OCI-LY3 (cell line): Measurements from ENCODE around the gene C9orf72.

Experiments
- H2AFZ ChIP-seq: fragments of 200-600, 300-600 bp; shearing (Covaris generic); 2 replicates; pipeline ENCODE4 v1.6.0; 2014; ENCODE audit warnings: antibody characterized with exemption, low read depth, low read length
- H3K27ac ChIP-seq: fragments of 200-600, 300-600 bp; sonication (generic); 2 replicates; pipeline ENCODE4 v1.5.1; 2014; ENCODE audit warnings: mild to moderate bottlenecking, low read length, moderate library complexity, mixed read lengths
- H3K27me3 ChIP-seq: fragments of 200-600, 300-600 bp; sonication (generic); 2 replicates; pipeline ENCODE4 v1.6.1; 2014; ENCODE audit warnings: low read depth, low read length, mixed read lengths
- H3K36me3 ChIP-seq: fragments of 200-600, 300-600 bp; sonication (generic); replicated peaks from 2 replicates; pipeline ENCODE3; 2014; ENCODE audit warnings: low read depth, low read length, mixed read lengths
- H3K4me1 ChIP-seq: fragments of 300-600, 200-600 bp; sonication (generic); 2 replicates; pipeline ENCODE4 v1.6.1; 2014; ENCODE audit warnings: low read length, mixed read lengths
- H3K4me2 ChIP-seq: fragments of 200-600, 300-600 bp; sonication (generic); 2 replicates; pipeline ENCODE4 v1.6.1; 2014; ENCODE audit warnings: low read length, mixed read lengths
- H3K4me3 ChIP-seq: fragments of 300-600, 200-600 bp; sonication (generic); 2 replicates; pipeline ENCODE4 v1.5.1; 2014; ENCODE audit warnings: antibody characterized with exemption, mild to moderate bottlenecking, low read length, moderate library complexity
- H3K79me2 ChIP-seq: fragments of 300-600, 200-600 bp; shearing (Covaris generic); 2 replicates; pipeline ENCODE4 v1.6.1; 2014; ENCODE audit warnings: mild to moderate bottlenecking, low read length, mixed read lengths
- H3K9ac ChIP-seq: fragments of 300-600, 200-600 bp; shearing (Covaris generic); 2 replicates; pipeline ENCODE4 v1.6.0; 2014; ENCODE audit warnings: mild to moderate bottlenecking, low read length, moderate library complexity
- H3K9me3 ChIP-seq: fragments of 200-600, 300-600 bp; shearing (Covaris generic); 2 replicates; pipeline ENCODE4 v1.6.1; 2014; ENCODE audit warnings: low read length, mixed read lengths; ENCODE audit not compliant: insufficient read depth
- H4K20me1 ChIP-seq: fragments of 200-600, 300-600 bp; sonication (generic); 2 replicates; pipeline ENCODE4 v1.6.1; 2016; ENCODE audit warnings: low read length, mixed read lengths; ENCODE audit not compliant: insufficient read depth
- EZH2phosphoT487 ChIP-seq: fragments of 200-600 bp; shearing (Covaris generic); IDR thresholded peaks from 2 replicates; pipeline ENCODE4 v1.6.1; 2018; ENCODE audit warnings: antibody characterized with exemption, mixed run types, low read depth
- TF ChIP-seq, protein P1 (sequence below): fragments of 200-600, 300-600 bp; sonication (generic); IDR thresholded peaks from 2 replicates; pipeline ENCODE4 v1.5.1; 2014; ENCODE audit warnings: antibody characterized with exemption, low read length, low read depth

Gene C9orf72, protein sequence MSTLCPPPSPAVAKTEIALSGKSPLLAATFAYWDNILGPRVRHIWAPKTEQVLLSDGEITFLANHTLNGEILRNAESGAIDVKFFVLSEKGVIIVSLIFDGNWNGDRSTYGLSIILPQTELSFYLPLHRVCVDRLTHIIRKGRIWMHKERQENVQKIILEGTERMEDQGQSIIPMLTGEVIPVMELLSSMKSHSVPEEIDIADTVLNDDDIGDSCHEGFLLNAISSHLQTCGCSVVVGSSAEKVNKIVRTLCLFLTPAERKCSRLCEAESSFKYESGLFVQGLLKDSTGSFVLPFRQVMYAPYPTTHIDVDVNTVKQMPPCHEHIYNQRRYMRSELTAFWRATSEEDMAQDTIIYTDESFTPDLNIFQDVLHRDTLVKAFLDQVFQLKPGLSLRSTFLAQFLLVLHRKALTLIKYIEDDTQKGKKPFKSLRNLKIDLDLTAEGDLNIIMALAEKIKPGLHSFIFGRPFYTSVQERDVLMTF

DNA sequence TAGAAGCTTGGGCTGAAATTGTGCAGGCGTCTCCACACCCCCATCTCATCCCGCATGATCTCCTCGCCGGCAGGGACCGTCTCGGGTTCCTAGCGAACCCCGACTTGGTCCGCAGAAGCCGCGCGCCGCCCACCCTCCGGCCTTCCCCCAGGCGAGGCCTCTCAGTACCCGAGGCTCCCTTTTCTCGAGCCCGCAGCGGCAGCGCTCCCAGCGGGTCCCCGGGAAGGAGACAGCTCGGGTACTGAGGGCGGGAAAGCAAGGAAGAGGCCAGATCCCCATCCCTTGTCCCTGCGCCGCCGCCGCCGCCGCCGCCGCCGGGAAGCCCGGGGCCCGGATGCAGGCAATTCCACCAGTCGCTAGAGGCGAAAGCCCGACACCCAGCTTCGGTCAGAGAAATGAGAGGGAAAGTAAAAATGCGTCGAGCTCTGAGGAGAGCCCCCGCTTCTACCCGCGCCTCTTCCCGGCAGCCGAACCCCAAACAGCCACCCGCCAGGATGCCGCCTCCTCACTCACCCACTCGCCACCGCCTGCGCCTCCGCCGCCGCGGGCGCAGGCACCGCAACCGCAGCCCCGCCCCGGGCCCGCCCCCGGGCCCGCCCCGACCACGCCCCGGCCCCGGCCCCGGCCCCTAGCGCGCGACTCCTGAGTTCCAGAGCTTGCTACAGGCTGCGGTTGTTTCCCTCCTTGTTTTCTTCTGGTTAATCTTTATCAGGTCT is at the start of gene C9orf72:
C9orf72 (minus strand) TSS at position 564 of the 716 bp plus-strand sequence. CDS start 6,361 bp downstream, outside the sequence.
- H3K27me3 ChIP-seq = no peaks in the 10 kb centered on the region
- peak within 1 kb of the TSS; percentile 75 for H3K27ac ChIP-seq
- TF ChIP-seq, protein P1, sequence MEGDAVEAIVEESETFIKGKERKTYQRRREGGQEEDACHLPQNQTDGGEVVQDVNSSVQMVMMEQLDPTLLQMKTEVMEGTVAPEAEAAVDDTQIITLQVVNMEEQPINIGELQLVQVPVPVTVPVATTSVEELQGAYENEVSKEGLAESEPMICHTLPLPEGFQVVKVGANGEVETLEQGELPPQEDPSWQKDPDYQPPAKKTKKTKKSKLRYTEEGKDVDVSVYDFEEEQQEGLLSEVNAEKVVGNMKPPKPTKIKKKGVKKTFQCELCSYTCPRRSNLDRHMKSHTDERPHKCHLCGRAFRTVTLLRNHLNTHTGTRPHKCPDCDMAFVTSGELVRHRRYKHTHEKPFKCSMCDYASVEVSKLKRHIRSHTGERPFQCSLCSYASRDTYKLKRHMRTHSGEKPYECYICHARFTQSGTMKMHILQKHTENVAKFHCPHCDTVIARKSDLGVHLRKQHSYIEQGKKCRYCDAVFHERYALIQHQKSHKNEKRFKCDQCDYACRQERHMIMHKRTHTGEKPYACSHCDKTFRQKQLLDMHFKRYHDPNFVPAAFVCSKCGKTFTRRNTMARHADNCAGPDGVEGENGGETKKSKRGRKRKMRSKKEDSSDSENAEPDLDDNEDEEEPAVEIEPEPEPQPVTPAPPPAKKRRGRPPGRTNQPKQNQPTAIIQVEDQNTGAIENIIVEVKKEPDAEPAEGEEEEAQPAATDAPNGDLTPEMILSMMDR = no peak
- no peak for TF ChIP-seq EZH2phosphoT487
- peaks cover 14% of the 10 kb centered on the region for H3K4me1 ChIP-seq
- peak within 1 kb of the TSS; percentile 97 for H3K4me3 ChIP-seq
- H3K79me2 ChIP-seq = peaks cover 16% of the 10 kb centered on the region
- peak within 1 kb of the TSS; percentile 89 for H3K4me2 ChIP-seq
- no peaks in the 10 kb centered on the region for H4K20me1 ChIP-seq
- peak within 1 kb of the TSS; percentile 78 for H3K9ac ChIP-seq
- H3K36me3 ChIP-seq = no peaks in the 10 kb centered on the region
- H3K9me3 ChIP-seq = no peaks in the 10 kb centered on the region
- peak within 1 kb of the TSS; percentile 91 for H2AFZ ChIP-seq

DNA sequence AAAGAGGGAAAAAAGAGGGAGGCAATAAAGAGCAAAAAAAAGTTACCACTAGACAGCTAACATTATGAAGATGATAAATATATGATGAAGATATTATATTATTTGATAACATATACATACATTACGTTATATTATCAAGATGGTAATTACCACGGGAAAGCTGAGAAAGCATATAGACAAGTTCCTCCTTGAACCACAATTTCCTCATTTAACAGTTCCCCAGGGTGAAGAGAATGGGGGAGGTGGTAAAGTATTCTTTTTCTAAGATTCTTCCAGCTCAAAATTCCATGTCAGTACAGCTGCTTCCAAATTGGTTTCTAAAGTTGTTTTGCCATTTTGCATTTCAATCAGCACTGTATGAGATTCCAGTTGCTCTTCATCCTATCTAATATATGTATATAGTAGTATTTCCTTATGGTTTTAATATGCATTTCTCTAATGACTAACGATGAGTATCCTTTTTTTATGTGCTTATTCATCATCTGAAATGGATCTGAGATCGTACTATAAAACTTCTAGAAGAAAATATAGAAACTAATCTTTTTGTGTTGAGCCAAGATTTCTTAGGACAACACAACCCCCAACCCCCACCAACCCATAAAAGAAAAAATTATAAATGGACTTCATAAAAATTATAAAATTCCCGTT is 49.5 kb upstream of the C9orf72 start:
- Histone ChIP-seq H3K9me3 (no peaks in the 10 kb centered on the region), H4K20me1 (no peaks in the 10 kb centered on the region), H3K4me3 (no peak overlapping the region), H3K4me1 (no peaks in the 10 kb centered on the region), H3K27ac (no peak overlapping the region), H3K9ac (no peak overlapping the region), H3K27me3 (no peaks in the 10 kb centered on the region), H2AFZ (no peak overlapping the region), H3K36me3 (no peaks in the 10 kb centered on the region), H3K4me2 (no peak overlapping the region), H3K79me2 (no peaks in the 10 kb centered on the region)
- TF ChIP-seq, protein P1 = no peak
- no peak for TF ChIP-seq EZH2phosphoT487

DNA sequence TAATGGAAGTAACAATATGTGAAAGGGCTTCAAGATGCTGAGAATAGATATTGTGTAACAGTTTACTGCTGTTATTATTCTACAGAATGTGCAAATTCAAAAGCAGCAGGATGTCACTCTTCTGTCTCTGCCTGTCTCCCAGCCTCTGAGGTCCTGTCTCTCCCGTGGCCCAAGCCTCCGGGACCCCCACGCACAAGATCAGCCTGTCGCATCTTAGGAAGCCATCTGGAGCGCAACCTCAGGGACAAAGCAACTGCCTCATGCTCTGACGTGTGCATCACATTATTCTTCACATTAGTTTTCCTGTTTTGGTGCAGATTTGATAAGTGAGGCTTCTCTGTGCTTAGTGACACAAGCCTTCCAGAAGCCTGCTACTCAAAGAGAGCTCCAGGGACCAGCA is 46.5 kb upstream of the C9orf72 start:
- H3K9ac ChIP-seq = no peak overlapping the region
- H3K27ac ChIP-seq = no peak overlapping the region
- H3K79me2 ChIP-seq = no peaks in the 10 kb centered on the region
- no peak overlapping the region for H3K4me2 ChIP-seq
- TF ChIP-seq, protein P1 = no peak
- TF ChIP-seq EZH2phosphoT487 = no peak
- H3K9me3 ChIP-seq = no peaks in the 10 kb centered on the region
- no peaks in the 10 kb centered on the region for H4K20me1 ChIP-seq
- no peaks in the 10 kb centered on the region for H3K4me1 ChIP-seq
- H2AFZ ChIP-seq = no peak overlapping the region
- no peaks in the 10 kb centered on the region for H3K27me3 ChIP-seq
- no peaks in the 10 kb centered on the region for H3K36me3 ChIP-seq
- no peak overlapping the region for H3K4me3 ChIP-seq

DNA sequence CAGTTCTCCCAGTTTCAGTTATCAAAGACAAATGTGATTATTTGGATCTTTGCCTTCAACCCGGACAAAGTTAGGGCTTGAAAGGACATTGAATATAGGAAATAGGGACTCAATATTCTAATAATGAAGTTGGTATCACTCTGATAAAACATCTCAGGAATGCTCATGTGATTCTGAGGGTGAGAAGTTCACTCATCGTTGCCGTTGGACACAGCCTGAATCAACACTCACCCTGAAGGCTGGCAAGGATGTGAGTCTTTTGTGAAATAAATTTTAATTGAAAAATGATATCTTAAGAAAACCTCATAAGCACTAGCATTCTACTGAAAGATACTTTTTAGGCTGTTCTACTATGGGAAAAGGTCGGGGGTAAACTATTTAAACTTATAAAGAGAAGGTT is 44.8 kb upstream of the C9orf72 start:
- TF ChIP-seq EZH2phosphoT487 = no peak
- TF ChIP-seq, protein P1 = no peak
- H3K4me1 ChIP-seq = no peaks in the 10 kb centered on the region
- H3K36me3 ChIP-seq = no peaks in the 10 kb centered on the region
- no peak overlapping the region for H2AFZ ChIP-seq
- no peak overlapping the region for H3K27ac ChIP-seq
- no peak overlapping the region for H3K9ac ChIP-seq
- H3K27me3 ChIP-seq = no peaks in the 10 kb centered on the region
- H3K4me2 ChIP-seq = no peak overlapping the region
- no peaks in the 10 kb centered on the region for H3K9me3 ChIP-seq
- no peak overlapping the region for H3K4me3 ChIP-seq
- no peaks in the 10 kb centered on the region for H3K79me2 ChIP-seq
- H4K20me1 ChIP-seq = no peaks in the 10 kb centered on the region
